HL-60 (cell line): ENCODE data around the gene DROSHA.

ENCODE experiments used
- DNase-seq, 2 experiments: peaks; one replicate each; pipeline ENCODE4 v3.0.0-alpha.2; 2010 to 2020; ENCODE audit warnings: low read depth in 1 of 2, low spot score in 1 of 2
- H3K27ac ChIP-seq: fragments of 250-450 bp; sonication (Bioruptor Pico); replicated peaks from 2 replicates; pipeline ENCODE4 v1.5.1; 2020; ENCODE audit warnings: mild to moderate bottlenecking, moderate library complexity
- H3K27me3 ChIP-seq: fragments of 250-450 bp; sonication (Bioruptor Pico); 2 replicates; pipeline ENCODE4 v1.5.1; 2021; ENCODE audit warnings: mild to moderate bottlenecking, moderate library complexity; ENCODE audit not compliant: insufficient read depth, poor library complexity, severe bottlenecking
- H3K4me3 ChIP-seq: replicated peaks from 2 replicates; pipeline ENCODE4 v1.5.1; 2011; ENCODE audit warnings: mild to moderate bottlenecking, control low read depth, low read length; ENCODE audit not compliant: insufficient read depth
- CTCF ChIP-seq: IDR thresholded peaks from one replicate; pipeline ENCODE4 v1.5.1; 2011; ENCODE audit warnings: low read length, control low read depth, inconsistent platforms; ENCODE audit not compliant: insufficient read depth
- GABPA ChIP-seq: IDR thresholded peaks from 2 replicates; pipeline ENCODE4 v1.6.1; 2012; ENCODE audit warnings: low read depth
- POLR2AphosphoS5 ChIP-seq: IDR thresholded peaks from 2 replicates; pipeline ENCODE4 v1.6.1; 2012; ENCODE audit warnings: low read depth
- SPI1 ChIP-seq: IDR thresholded peaks from 2 replicates; pipeline ENCODE4 v1.6.1; 2012; ENCODE audit warnings: low read depth, mild to moderate bottlenecking, borderline replicate concordance
- TF ChIP-seq, protein P1 (sequence below): IDR thresholded peaks from 2 replicates; pipeline ENCODE4 v1.6.1; 2012; ENCODE audit warnings: low read depth; ENCODE audit not compliant: insufficient replicate concordance

The DROSHA gene

GRCh38 chr5:31382051-31382878 is 149.6 kb downstream of the DROSHA start:
- no peak overlapping the region for H3K4me3 ChIP-seq

DNA sequence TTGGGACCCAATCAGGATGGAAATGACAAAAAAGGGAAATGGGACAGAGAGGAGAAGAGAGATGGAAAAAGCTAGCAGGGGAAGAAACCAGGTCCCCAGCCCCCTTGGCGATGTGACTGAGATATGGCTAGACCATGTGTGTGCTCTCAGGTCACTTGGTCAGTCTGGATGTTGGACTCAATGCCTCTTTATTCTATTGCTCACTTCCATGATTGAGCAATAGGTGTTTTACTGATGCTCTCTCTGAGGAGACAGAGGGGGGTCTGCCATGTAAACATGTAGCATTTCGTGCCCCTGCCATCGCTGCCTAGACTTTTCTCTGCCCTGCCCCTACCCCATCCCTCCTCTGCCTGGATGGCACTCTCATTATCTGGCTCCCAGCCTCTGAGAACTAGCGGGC is 150.6 kb downstream of the DROSHA start:
- H3K27me3 ChIP-seq, result peaks cover 4% of the 10 kb centered on the region
- H3K4me3 ChIP-seq, result no peak overlapping the region
- DNase-seq, result no peak
- H3K27ac ChIP-seq, result no peak overlapping the region
- TF ChIP-seq, protein P1, sequence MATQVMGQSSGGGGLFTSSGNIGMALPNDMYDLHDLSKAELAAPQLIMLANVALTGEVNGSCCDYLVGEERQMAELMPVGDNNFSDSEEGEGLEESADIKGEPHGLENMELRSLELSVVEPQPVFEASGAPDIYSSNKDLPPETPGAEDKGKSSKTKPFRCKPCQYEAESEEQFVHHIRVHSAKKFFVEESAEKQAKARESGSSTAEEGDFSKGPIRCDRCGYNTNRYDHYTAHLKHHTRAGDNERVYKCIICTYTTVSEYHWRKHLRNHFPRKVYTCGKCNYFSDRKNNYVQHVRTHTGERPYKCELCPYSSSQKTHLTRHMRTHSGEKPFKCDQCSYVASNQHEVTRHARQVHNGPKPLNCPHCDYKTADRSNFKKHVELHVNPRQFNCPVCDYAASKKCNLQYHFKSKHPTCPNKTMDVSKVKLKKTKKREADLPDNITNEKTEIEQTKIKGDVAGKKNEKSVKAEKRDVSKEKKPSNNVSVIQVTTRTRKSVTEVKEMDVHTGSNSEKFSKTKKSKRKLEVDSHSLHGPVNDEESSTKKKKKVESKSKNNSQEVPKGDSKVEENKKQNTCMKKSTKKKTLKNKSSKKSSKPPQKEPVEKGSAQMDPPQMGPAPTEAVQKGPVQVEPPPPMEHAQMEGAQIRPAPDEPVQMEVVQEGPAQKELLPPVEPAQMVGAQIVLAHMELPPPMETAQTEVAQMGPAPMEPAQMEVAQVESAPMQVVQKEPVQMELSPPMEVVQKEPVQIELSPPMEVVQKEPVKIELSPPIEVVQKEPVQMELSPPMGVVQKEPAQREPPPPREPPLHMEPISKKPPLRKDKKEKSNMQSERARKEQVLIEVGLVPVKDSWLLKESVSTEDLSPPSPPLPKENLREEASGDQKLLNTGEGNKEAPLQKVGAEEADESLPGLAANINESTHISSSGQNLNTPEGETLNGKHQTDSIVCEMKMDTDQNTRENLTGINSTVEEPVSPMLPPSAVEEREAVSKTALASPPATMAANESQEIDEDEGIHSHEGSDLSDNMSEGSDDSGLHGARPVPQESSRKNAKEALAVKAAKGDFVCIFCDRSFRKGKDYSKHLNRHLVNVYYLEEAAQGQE, result no peak
- TF ChIP-seq SPI1 (no peak), GABPA (no peak), CTCF (no peak), POLR2AphosphoS5 (no peak)

More at GRCh38 chr5:31382051-31382878, 149.6 kb downstream of the DROSHA start:
- no peak for TF ChIP-seq GABPA
- TF ChIP-seq SPI1, result no peak
- TF ChIP-seq CTCF, result no peak
- TF ChIP-seq, protein P1, result no peak
- TF ChIP-seq POLR2AphosphoS5, result no peak
- Histone ChIP-seq H3K27me3 (peaks cover 4% of the 10 kb centered on the region), H3K27ac (no peak overlapping the region)
- no peak for DNase-seq

DNA sequence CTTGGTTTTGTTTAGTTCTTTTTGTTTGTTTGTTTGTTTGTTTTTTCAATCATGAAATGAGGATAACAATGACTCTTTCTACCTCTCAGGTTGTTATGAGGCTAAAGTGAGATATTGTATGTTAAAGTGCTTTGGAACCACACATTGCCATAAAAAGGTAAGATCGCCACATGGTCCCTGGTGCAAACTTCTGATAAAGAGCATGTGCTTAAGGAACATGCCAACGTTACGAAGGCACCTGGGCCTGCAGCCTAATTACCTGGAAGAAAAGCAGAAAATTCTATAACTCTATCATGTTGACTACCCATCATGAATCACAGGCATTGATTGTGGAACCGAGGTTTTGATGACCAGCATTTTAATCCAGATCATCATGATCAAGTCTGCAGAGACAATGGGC is 151.8 kb downstream of the DROSHA start:
- TF ChIP-seq GABPA (no peak), POLR2AphosphoS5 (no peak), SPI1 (no peak), CTCF (no peak)
- TF ChIP-seq, protein P1, result no peak
- Histone ChIP-seq H3K27ac (no peak overlapping the region), H3K27me3 (peaks cover 4% of the 10 kb centered on the region), H3K4me3 (no peak overlapping the region)
- no peak for DNase-seq
